Mesenchymal stem cell (in vitro differentiated cells and primary cell): ENCODE data around the gene RAB14.

Experiments used
- DNase-seq: peaks from one replicate; pipeline ENCODE4 v3.0.0-alpha.2; 2013
- H2AFZ ChIP-seq: one replicate; pipeline ENCODE4 v1.6.1; 2013; ENCODE audit warnings: low read depth, mild to moderate bottlenecking, control low read depth, inconsistent platforms, low read length, moderate library complexity
- H2AK5ac ChIP-seq: 2 replicates; pipeline ENCODE4 v1.6.1; 2013; ENCODE audit warnings: low read length, moderate library complexity, mild to moderate bottlenecking, inconsistent platforms; ENCODE audit not compliant: severe bottlenecking
- H2BK120ac ChIP-seq: one replicate; pipeline ENCODE4 v1.6.1; 2013; ENCODE audit warnings: low read depth, mild to moderate bottlenecking, inconsistent platforms, low read length, moderate library complexity
- H2BK12ac ChIP-seq, 2 experiments: one replicate each; pipeline ENCODE4 v1.6.1; 2013; ENCODE audit warnings: inconsistent platforms in 2 of 2, low read length in 2 of 2, mild to moderate bottlenecking in 2 of 2, moderate library complexity in 2 of 2, control low read depth in 1 of 2
- H2BK15ac ChIP-seq: one replicate; pipeline ENCODE4 v1.6.1; 2013; ENCODE audit warnings: mild to moderate bottlenecking, low read depth, inconsistent platforms; ENCODE audit not compliant: poor library complexity, severe bottlenecking
- H2BK5ac ChIP-seq: 2 replicates; pipeline ENCODE4 v1.6.1; 2013; ENCODE audit warnings: low read depth, mild to moderate bottlenecking, low read length, control low read depth, inconsistent platforms; ENCODE audit not compliant: poor library complexity, severe bottlenecking
- H3K14ac ChIP-seq, 2 experiments: one replicate each; pipeline ENCODE4 v1.6.1; 2013; ENCODE audit warnings: inconsistent platforms in 2 of 2, low read length in 2 of 2, control low read depth in 1 of 2, mild to moderate bottlenecking in 1 of 2, moderate library complexity in 1 of 2
- H3K18ac ChIP-seq, 2 experiments: one replicate each; pipeline ENCODE4 v1.6.1; 2013; ENCODE audit warnings: inconsistent platforms in 2 of 2, low read length in 2 of 2, control low read depth in 1 of 2, low read depth in 1 of 2, mild to moderate bottlenecking in 1 of 2
- H3K23ac ChIP-seq, 2 experiments: one replicate each; pipeline ENCODE4 v1.6.1; 2013; ENCODE audit warnings: inconsistent platforms in 2 of 2, low read length in 2 of 2, mild to moderate bottlenecking in 2 of 2, moderate library complexity in 2 of 2, control low read depth in 1 of 2
- H3K27ac ChIP-seq: 2 replicates; pipeline ENCODE4 v1.5.1; 2013; ENCODE audit warnings: mild to moderate bottlenecking, moderate library complexity, low read length, control low read depth, inconsistent platforms; ENCODE audit not compliant: poor library complexity, severe bottlenecking
- H3K27me3 ChIP-seq, 2 experiments: 2 replicates each; pipeline versions ENCODE4 v1.6.1 to v1.7.0; 2013; ENCODE audit warnings: low read length in 2 of 2, mild to moderate bottlenecking in 2 of 2, moderate library complexity in 2 of 2, control low read depth in 1 of 2, inconsistent platforms in 1 of 2; ENCODE audit not compliant: control insufficient read depth in 1 of 2, insufficient read depth in 1 of 2
- H3K36me3 ChIP-seq, 2 experiments: 2 replicates each; pipeline versions ENCODE4 v1.6.1 to v1.7.0; 2013; ENCODE audit warnings: low read length in 2 of 2, control low read depth in 1 of 2, inconsistent platforms in 1 of 2, low read depth in 1 of 2, mild to moderate bottlenecking in 1 of 2; ENCODE audit not compliant: insufficient read depth in 2 of 2, control insufficient read depth in 1 of 2
- H3K4ac ChIP-seq, 2 experiments: one replicate each; pipeline ENCODE4 v1.6.1; 2013; ENCODE audit warnings: inconsistent platforms in 2 of 2, low read length in 2 of 2, mild to moderate bottlenecking in 2 of 2, moderate library complexity in 2 of 2, control low read depth in 1 of 2, low read depth in 1 of 2
- H3K4me1 ChIP-seq: 2 replicates; pipeline ENCODE4 v1.6.1; 2013; ENCODE audit warnings: low read depth, low read length, control low read depth; ENCODE audit not compliant: control insufficient read depth, insufficient read depth
- H3K4me2 ChIP-seq: 2 replicates; pipeline ENCODE4 v1.6.1; 2013; ENCODE audit warnings: low read length, mild to moderate bottlenecking, inconsistent platforms; ENCODE audit not compliant: poor library complexity, severe bottlenecking
- H3K4me3 ChIP-seq, 2 experiments: 2 replicates each; pipeline versions ENCODE4 v1.5.1 to v1.7.0; 2013; ENCODE audit warnings: low read length in 2 of 2, mild to moderate bottlenecking in 2 of 2, control low read depth in 1 of 2, low read depth in 1 of 2; ENCODE audit not compliant: insufficient read depth in 1 of 2
- H3K79me1 ChIP-seq: replicated peaks from 2 replicates; pipeline ENCODE4 v1.6.1; 2013; ENCODE audit warnings: mild to moderate bottlenecking, control low read depth, low read length, inconsistent platforms; ENCODE audit not compliant: poor library complexity, severe bottlenecking
- H3K9ac ChIP-seq: 2 replicates; pipeline ENCODE4 v1.7.0; 2013; ENCODE audit warnings: mild to moderate bottlenecking, low read length, moderate library complexity
- H3K9me3 ChIP-seq: 2 replicates; pipeline ENCODE4 v1.7.0; 2013; ENCODE audit warnings: mild to moderate bottlenecking, low read length; ENCODE audit not compliant: control insufficient read depth
- H4K8ac ChIP-seq: one replicate; pipeline ENCODE4 v1.6.1; 2013; ENCODE audit warnings: inconsistent platforms, mild to moderate bottlenecking, low read length, moderate library complexity
- H4K91ac ChIP-seq: one replicate; pipeline ENCODE4 v1.6.1; 2013; ENCODE audit warnings: mild to moderate bottlenecking, low read length, inconsistent platforms
- WGBS: methylation state at CpG from one replicate; pipeline ENCODE4 v1.1.7; 2013; ENCODE audit warnings: mixed read lengths; 5-methylcytosine and 5-hydroxymethylcytosine counted together

Gene RAB14

DNA sequence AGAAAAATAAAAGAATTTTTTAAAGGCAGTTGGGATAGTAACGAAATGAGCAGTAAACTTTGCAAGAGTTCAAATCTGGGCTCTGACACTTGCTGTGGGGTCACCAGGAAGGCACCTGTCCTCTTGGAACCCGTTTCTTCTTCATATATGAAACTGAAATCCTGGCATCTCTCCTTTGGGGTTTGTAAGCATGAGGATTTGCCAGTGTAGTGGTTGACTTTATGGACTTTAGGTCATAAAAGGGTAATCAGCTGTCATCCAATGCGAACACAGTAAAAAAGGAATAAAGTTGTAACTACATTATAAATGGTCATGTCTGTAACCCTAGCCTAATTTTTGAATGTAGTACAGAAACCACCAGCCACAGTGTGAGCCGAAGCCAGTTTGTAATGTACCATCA lies 1.3 kb downstream of the RAB14 start:
- no peak overlapping the region for H3K27ac ChIP-seq
- H2AK5ac ChIP-seq: no peak overlapping the region
- WGBS: 45% methylated on average over 4 of the region's 4 CpGs
- H3K36me3 ChIP-seq: no peaks in the 10 kb centered on the region
- H3K9me3 ChIP-seq: no peaks in the 10 kb centered on the region
- peaks cover 3% of the 10 kb centered on the region for H3K4me1 ChIP-seq
- H3K4me2 ChIP-seq: peak overlapping the region; percentile 68
- H2BK120ac ChIP-seq: no peak overlapping the region
- H3K9ac ChIP-seq: peak overlapping the region; percentile 86
- H3K18ac ChIP-seq: peak overlapping the region in 1 of 2 experiments; percentile 60
- no peak overlapping the region for H4K8ac ChIP-seq
- no peaks in the 10 kb centered on the region for H3K27me3 ChIP-seq
- H4K91ac ChIP-seq: no peak overlapping the region
- no peak overlapping the region for H2AFZ ChIP-seq
- H3K4me3 ChIP-seq: peak overlapping the region in 1 of 2 experiments; percentile 84
- DNase-seq: no peak
- H3K79me1 ChIP-seq: peaks cover 3% of the 10 kb centered on the region
- H3K23ac ChIP-seq: no peak overlapping the region
- H2BK5ac ChIP-seq: no peak overlapping the region
- no peak overlapping the region for H2BK12ac ChIP-seq
- H2BK15ac ChIP-seq: no peak overlapping the region
- H3K4ac ChIP-seq: no peak overlapping the region
- no peak overlapping the region for H3K14ac ChIP-seq

DNA sequence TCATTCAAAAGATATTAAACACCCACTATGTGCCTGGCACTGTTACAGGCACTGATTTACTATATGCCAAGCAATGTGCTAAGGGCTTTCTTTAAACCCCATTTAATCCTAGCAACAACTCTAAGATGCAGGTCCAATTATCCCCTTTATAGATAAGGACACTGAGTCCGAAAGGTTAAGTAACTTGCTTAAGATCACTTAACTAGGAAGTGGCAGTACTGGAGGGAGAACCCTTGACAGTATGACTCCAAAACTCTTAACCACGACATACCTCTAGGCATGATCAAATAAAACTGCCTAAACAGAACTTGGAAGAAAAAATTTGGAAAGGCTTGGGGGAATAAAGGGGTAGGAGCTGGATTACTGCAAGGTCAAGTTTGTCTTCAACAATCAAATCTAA lies 1.7 kb downstream of the RAB14 start:
- Histone ChIP-seq H3K14ac (no peak overlapping the region), H2BK12ac (no peak overlapping the region), H2BK15ac (no peak overlapping the region), H4K8ac (no peak overlapping the region), H2BK120ac (no peak overlapping the region), H3K27ac (no peak overlapping the region), H3K23ac (no peak overlapping the region), H2AFZ (no peak overlapping the region), H3K79me1 (peaks cover 3% of the 10 kb centered on the region), H3K27me3 (no peaks in the 10 kb centered on the region), H3K18ac (no peak overlapping the region), H3K4me3 (peak overlapping the region in 1 of 2 experiments; percentile 84), H3K4me2 (peak overlapping the region; percentile 68), H3K9me3 (no peaks in the 10 kb centered on the region), H4K91ac (no peak overlapping the region), H2AK5ac (no peak overlapping the region), H3K4me1 (peaks cover 3% of the 10 kb centered on the region), H3K36me3 (no peaks in the 10 kb centered on the region), H3K4ac (no peak overlapping the region), H2BK5ac (no peak overlapping the region), H3K9ac (peak overlapping the region; percentile 86)
- peak; percentile 28 for DNase-seq
- 60% methylated on average over 1 of the region's 2 CpGs for WGBS

DNA sequence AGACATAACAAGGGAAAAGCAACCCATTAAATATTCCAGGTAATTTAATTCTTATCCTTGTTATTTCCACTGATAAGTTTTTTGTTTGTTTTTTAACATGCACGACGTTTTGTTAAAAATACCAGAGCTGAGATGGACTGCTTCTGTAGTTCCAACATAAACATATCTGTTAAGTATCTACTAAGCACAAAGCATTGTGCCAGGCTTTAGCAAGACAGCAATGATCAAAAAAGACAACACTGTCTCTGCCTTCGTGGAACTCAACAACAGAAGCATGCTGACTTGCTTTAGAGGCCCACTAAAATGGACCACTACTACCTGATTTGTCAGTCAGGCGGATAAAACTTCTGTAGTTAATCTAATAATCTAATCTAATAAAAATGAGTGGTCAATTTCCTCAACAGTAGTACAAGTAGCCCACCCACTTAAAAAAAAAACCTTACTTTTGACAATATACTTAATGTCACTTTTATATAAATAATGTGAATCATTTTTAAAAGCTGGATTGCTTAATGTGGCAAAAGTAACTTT lies 3.1 kb downstream of the RAB14 start:
- 32% methylated on average over 3 of the region's 4 CpGs for WGBS
- H2BK15ac ChIP-seq: no peak overlapping the region
- no peak overlapping the region for H3K18ac ChIP-seq
- no peak overlapping the region for H2AFZ ChIP-seq
- H3K36me3 ChIP-seq: no peaks in the 10 kb centered on the region
- H2AK5ac ChIP-seq: no peak overlapping the region
- no peak overlapping the region for H4K91ac ChIP-seq
- H3K4me2 ChIP-seq: peak overlapping the region; percentile 26
- no peak overlapping the region for H3K23ac ChIP-seq
- peaks cover 3% of the 10 kb centered on the region for H3K79me1 ChIP-seq
- H3K4me1 ChIP-seq: peaks cover 5% of the 10 kb centered on the region
- H3K14ac ChIP-seq: no peak overlapping the region
- no peak overlapping the region for H4K8ac ChIP-seq
- no peak for DNase-seq
- no peak overlapping the region for H2BK12ac ChIP-seq
- H3K9me3 ChIP-seq: no peaks in the 10 kb centered on the region
- H3K27ac ChIP-seq: no peak overlapping the region
- peak overlapping the region in 1 of 2 experiments; percentile 84 for H3K4me3 ChIP-seq
- no peak overlapping the region for H2BK5ac ChIP-seq
- H2BK120ac ChIP-seq: no peak overlapping the region
- no peak overlapping the region for H3K4ac ChIP-seq
- H3K27me3 ChIP-seq: no peaks in the 10 kb centered on the region
- H3K9ac ChIP-seq: peak overlapping the region; percentile 86

DNA sequence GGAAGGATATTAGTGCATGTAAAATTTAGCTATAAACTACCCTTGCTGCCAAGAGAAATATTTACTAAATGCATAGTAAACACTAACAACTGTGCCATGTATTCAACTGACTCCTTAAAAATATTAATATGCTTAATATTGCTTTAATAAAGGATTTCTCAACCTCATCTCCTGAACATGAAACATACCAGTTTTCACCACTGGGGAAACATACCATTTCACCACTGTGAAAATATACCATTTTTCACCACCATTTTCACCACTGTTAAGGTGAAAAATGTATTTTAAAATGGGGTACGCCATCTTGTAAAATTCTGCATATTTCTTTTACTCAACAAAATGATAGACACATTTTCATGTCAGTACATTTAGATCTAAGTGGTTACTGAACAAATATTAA lies 4.5 kb downstream of the RAB14 start:
- Histone ChIP-seq H3K23ac (no peak overlapping the region), H3K27ac (no peak overlapping the region), H2BK5ac (no peak overlapping the region), H3K4ac (no peak overlapping the region), H3K9ac (peak overlapping the region; percentile 86), H3K14ac (no peak overlapping the region), H3K4me2 (no peak overlapping the region), H3K18ac (no peak overlapping the region), H3K36me3 (no peaks in the 10 kb centered on the region), H4K91ac (no peak overlapping the region), H2BK12ac (no peak overlapping the region), H2BK15ac (no peak overlapping the region), H2AFZ (no peak overlapping the region), H3K27me3 (no peaks in the 10 kb centered on the region), H4K8ac (no peak overlapping the region), H3K4me3 (no peak overlapping the region), H3K79me1 (peaks cover under 1% of the 10 kb centered on the region), H3K4me1 (peaks cover 4% of the 10 kb centered on the region), H3K9me3 (no peaks in the 10 kb centered on the region), H2AK5ac (no peak overlapping the region), H2BK120ac (no peak overlapping the region)
- no peak for DNase-seq
- WGBS: no CpG with 5 or more reads among the region's 1 CpG
